CD4-positive, alpha-beta T cell treated with Interleukin-1 beta for 1 hour (primary cell): ENCODE data around the gene KCNQ2.

Source experiments
- DNase-seq, 2 donors: peaks; one replicate each; pipeline ENCODE4 v3.0.0-alpha.2; 2020 to 2022

Gene KCNQ2

GRCh38 chr20:63452341-63452740 lies 20.1 kb downstream of the KCNQ2 start:
- DNase-seq = no peak

DNA sequence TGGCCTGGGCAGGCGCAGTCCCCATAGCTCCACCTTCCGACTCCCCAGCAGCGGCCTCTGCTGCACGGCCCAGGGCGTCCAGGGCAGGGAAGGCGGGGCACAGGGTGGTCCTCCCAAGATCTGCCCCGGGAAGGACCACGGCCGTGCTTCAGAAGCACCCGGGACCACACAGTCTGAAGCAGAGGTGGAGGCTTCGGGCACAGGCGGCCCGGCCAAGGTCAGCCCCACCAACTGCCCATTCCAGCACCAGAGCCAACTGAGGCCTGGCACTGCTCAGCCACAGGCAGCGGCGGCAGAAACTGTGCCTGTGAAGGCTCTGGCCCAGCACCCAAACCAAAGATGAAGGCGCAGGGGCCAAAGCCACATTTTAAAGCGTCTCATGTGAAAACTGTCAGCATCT lies 20.6 kb downstream of the KCNQ2 start:
- DNase-seq = no peak

DNA sequence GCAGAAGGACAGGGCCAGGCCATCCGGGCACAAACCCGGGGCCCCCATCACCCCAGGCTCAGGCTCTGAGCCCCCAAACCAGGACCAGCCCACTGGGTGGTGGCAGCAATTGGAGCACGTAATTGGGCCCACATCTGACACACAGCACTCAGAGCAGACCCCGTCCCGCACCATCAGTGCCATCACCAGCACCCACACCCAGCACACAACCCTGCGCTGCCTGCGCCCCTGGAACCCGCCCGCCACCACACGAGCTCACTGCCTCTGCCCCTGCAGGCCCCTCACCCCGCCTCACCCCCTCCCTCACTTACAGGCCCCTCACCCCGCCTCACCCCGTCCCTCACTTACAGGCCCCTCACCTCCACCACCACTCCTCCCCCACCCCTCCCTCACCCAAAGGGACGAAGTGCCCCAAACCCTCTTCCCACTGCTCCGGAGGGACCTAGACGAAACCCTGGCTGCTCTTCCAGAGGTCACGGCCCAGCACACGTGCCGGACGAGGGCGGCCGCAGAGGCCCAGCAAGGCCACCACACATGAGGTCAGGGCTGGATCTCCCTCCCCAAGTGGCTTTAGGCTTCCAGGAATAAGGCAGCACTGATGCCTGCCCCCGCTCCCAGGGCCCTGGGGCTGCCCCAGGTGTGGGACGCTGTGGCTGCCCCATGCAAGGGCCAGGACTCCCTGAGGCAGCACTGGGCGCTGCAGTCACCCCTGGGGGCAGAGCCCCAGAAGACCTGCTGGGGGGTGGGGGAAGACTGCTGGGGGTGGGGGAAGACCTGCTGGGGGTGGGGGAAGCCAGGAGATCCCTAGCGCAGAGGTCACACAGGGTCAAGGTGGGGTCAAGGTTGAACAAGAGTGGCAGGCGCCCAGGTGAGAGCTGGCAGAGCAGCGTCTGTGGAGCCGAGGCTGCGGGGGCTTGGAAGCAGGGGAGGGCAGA lies 22.4 kb downstream of the KCNQ2 start:
- DNase-seq = no peak

DNA sequence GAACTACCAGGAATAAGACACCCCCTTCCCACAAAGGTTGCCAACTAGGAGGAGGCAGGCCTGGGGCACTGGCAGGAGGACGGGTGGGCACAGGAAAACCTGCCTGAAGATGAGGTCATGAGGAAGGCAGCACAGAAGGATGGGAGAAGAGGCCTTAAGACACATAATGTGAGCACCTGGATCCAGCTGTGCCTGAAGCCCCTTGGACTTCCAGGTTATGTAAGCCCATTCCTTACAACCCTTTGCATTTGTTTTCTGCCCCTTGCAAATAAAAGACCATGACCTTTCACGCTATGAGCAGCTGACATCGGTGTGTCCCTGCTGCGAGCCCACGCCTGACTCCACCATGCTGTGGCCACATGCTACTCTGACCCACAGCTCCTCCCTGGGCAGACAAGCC lies 23.4 kb downstream of the KCNQ2 start:
- no peak for DNase-seq

DNA sequence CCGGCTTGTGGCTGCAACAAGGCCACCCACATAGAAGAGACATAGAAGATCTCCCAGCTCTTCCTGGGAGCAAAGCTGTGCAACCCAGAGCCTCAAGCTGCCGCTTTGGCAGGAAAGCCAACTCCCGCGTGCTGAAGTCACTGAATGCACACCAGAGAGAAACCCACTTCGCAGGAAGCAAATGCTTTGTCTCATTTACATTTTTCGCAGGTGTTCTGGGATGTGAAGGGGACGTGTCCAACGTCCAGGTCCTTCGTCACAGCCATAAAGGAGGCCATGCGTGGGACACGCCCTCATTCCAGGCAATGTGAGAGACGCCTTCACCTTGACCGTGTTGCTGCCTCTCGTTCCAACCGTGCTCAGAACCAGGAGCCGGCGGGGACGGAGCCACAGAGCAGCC lies 24.4 kb downstream of the KCNQ2 start:
- DNase-seq = no peak

DNA sequence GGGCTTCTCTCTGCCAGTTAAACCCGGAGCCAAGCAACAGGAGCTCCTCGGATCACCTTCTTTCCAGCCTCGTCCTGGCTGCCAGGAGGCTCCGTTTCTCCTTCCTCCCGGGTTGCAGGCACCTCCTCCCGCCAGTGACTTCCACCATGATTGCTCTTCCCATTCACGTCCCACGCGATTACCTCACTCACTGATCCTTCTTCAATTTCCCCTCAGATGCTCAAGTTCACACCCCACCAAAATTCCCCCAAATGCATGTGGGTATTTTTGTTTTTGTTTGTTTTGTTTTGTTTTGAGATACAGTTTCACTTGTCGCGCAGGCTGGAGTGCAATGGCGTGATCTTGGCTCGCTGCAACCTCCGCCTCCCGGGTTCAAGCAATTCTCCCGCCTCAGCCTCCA lies 25.1 kb downstream of the KCNQ2 start:
- no peak for DNase-seq

- DNase-seq = peak in 1 of 2 donors; percentile 12
Measured at GRCh38 chr20:63446216-63447024, 26.0 kb downstream of the KCNQ2 start.

GRCh38 chr20:63445075-63445734 lies 27.2 kb downstream of the KCNQ2 start:
- no peak for DNase-seq

GRCh38 chr20:63444548-63444947 lies 27.9 kb downstream of the KCNQ2 start:
- DNase-seq = no peak

GRCh38 chr20:63443606-63444395 lies 28.7 kb downstream of the KCNQ2 start:
- DNase-seq = no peak

- DNase-seq = peak; percentile 54 to 66
Measured at GRCh38 chr20:63442100-63442493, 30.4 kb downstream of the KCNQ2 start.

DNA sequence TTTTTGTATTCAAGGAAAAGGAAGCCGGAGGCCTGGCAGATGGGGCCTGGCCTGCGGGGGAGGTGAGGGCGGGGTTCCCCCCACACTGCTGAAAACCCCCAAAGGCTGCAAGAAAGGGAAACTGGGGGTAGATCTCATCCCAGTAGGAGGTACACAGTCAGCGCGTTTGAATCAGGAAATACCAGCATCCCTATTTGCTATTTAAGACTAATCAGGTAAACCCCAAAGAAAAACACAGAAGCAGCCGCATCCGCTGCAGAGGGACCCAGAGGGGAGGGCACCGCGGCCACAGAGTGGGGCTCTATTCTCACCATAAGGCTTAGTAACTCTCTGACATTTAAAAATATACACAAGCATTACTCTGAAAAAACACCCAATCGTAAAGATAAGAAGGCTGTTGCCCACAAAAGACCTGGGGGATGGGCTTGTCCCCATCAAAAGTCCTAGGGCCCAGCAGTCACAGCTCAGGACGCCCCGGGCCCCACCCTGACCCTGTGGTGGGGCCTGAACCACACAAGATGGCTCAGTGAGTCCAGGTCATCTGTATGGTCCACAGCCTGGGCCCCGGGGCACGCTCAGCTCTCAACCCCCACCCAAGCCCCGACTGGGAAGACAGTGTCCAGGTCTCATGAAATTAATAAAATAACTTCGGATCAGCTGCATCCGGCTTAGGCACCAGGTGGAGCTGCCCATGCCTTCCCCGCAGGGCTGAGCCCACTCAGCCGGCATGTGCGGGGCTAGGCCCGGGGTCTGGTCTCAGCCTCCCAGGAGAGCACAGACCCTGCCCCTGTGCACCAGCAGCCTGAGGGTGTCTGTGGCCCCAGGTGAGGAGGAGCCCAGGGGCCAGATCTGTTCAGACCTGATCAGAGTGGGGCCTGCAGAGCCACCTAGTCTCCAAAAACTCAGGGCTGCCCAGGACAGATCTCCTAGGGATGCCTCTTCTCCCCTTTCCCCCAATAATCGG lies 31.0 kb downstream of the KCNQ2 start:
- DNase-seq = peak in 1 of 2 donors; percentile 26

DNA sequence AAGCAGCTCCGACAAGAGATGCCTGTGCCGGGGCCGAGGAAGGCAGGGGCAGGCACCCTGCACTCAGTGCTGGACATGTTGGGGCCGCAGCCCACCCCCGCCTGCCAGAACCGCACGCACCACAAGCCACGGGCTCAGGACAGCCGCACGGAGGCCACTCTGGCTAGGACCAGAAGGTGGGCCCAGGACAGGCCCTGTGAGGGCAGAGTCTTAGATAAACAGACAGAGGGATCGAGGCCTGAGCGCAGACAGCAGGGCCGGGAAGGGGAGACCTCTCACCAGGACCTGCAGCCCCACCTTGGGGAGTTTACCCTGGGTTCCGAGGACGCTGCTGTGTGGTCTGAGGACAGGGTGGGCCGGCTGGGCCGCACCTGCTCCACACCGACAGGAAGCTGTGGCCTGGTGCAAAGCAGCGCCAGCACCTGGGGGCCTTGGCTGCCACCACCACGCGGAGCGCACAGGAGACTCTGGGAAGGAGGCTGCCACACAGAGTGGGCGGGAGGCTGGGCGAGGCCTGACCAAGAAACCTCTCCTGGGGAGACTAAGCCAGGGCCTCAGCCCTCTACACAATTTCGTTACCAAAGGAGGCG lies 32.0 kb downstream of the KCNQ2 start:
- no peak for DNase-seq

DNA sequence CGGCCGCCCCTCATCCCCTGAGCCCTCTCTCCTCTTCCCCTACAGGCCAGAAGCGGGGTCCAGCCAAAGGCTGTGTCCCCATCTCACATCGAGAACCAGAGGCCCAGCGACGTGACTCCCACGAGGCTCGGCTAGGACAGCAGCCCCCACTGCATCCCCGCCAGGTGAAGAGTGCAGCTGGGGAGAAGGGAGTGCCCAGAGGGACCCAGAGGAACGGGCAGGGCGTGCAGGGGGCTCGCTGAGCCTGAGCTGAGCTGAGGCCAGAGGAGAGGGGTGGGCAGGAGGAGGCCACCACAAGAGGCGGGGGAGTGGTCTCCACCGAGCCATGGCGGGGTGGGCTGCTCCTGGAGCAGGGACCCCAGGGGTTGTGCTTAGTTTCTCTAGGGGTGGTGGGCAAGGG lies 32.6 kb downstream of the KCNQ2 start:
- no peak for DNase-seq

DNA sequence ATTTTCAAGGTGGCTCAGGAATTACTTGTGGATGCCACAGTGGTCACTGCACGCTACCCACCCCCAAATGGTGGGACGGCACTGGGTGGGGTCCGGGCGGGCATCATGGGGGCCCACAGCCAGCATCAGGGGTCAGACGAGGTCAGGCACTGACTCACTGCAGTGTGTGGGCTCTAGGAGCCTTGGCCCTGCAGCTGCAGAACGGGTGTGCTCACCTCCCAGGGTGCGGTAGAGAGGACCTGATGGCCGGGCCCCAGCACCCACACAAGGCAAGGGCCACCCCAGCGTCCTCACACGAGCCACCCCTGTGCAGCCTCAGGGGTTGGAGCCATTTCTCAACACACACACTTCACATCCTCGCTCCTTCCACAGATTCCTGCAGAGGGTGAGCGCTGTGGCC lies 34.3 kb downstream of the KCNQ2 start:
- DNase-seq = no peak

DNA sequence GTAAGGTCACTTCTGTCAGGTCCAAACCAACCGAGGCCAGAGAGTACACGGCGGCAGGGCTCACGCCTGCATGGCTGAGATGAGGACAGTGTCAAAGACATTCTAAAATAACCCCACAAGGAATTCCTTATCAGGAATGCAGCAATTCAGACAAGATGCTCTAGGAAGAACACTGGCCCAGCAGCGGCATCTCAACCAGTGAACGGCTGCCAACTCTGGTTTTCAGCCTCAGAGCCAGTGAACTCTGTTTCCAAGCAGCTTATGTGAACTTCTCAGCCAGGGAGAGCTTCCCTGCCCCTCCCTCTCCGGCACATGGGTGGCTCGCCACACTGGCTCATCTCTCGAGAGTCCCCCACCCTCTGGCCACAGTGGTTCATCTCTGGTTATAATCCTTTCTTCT lies 36.9 kb downstream of the KCNQ2 start:
- DNase-seq = no peak

DNA sequence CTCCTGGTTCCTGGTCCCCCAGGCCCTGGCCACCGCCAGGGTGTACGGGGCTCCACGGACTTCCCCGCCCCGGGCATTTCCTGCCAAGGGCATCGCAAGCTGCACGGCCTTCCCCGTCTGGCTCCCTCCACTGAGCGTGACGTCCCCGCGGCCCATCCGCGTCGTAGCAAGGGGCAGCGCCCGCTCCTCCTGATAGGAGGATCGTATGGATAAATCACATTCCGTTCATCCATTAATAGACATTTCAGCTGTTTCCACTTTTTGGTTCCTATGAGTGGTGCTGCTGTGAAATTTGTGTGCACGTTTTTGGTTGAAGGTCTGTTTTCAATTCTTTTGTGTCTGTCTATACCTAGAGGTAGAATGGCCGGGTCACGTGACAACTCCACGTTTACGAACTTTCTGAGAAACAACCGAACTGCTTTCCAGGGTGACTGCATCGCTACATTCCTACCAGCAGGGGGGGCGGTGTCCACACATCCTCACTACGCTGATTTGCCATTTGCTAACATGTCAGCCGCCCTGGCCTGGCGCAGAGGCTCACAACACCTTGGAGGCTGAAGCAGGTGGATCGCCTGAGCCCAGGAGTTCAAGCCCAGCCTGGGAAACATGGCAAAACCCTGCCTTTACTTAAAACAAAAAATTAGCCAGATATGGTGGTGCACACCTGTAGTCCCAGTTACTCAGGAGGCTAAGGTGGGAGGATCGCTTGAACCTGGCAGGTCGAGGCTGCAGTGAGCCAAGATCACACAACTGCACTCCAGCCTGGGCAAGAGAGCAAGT lies 37.7 kb downstream of the KCNQ2 start:
- peak; percentile 78 to 81 for DNase-seq

DNA sequence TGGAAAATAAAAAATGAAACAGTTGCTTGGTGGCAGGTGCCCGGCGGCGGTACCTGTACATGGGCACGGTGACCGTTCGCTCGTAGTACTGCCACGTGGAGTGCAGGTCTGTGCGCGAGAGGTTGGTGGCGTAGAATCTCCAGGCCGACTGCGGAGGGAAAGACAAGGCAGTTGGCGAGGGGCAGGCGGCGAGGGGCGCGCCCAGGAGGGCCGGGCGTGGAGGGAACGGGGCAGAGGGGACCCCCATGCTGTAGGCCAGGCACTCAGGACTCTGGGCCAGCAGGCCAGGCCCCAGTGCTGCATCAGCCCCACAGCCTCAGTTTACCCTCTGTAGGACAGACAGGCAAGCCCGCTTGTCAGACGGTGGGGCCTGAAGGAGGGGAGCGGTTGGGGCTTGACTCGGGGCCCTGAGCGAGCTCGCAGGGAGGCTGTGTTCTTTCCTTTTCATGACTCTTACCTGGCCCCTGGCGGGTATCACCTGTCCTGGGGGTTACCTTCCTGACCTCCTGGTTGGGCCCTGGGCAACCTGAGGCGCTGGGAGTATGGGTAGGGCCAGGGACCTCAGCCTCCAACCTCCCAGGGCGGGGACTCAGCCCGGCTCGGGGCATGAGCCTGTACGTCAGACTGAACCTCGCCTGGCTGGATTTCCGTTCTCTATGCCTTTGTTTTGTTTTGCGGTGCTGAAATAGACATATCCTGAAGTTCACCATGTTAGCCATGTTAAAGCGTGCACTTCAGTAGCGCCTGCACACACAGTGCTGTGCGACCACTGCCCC lies 38.5 kb downstream of the KCNQ2 start:
- DNase-seq = peak; percentile 7 to 26

DNA sequence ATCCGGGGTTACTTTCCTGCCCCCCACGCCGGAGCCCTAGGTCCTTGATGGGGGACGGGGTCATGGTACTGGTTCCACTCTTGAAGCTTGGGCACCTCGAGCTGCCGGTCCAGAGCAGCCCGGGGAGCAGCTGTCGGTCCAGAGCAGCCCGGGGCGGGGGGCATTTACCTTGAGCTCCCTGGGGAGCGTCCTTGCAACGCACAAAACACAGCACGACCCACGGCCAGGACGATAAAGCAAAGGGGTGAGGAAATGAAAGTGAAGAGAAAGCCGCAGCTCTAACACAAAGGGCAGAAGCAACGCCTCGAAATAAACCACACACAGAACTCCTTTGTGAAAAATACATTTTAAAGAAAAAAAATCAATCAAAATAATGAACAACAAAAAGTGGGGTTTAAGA lies 39.1 kb downstream of the KCNQ2 start:
- no peak for DNase-seq
